HL-60 (cell line): ENCODE measurements around the gene MAP3K21.

Experiments used
- DNase-seq, 2 experiments: peaks; one replicate each; pipeline ENCODE4 v3.0.0-alpha.2; 2010 to 2020; ENCODE audit warnings: low read depth in 1 of 2, low spot score in 1 of 2
- H3K27ac ChIP-seq: fragments of 250-450 bp; sonication (Bioruptor Pico); replicated peaks from 2 replicates; pipeline ENCODE4 v1.5.1; 2020; ENCODE audit warnings: mild to moderate bottlenecking, moderate library complexity
- H3K27me3 ChIP-seq: fragments of 250-450 bp; sonication (Bioruptor Pico); 2 replicates; pipeline ENCODE4 v1.5.1; 2021; ENCODE audit warnings: mild to moderate bottlenecking, moderate library complexity; ENCODE audit not compliant: insufficient read depth, poor library complexity, severe bottlenecking
- H3K4me3 ChIP-seq: replicated peaks from 2 replicates; pipeline ENCODE4 v1.5.1; 2011; ENCODE audit warnings: mild to moderate bottlenecking, control low read depth, low read length; ENCODE audit not compliant: insufficient read depth
- CTCF ChIP-seq: IDR thresholded peaks from one replicate; pipeline ENCODE4 v1.5.1; 2011; ENCODE audit warnings: low read length, control low read depth, inconsistent platforms; ENCODE audit not compliant: insufficient read depth
- GABPA ChIP-seq: IDR thresholded peaks from 2 replicates; pipeline ENCODE4 v1.6.1; 2012; ENCODE audit warnings: low read depth
- POLR2AphosphoS5 ChIP-seq: IDR thresholded peaks from 2 replicates; pipeline ENCODE4 v1.6.1; 2012; ENCODE audit warnings: low read depth
- REST ChIP-seq: IDR thresholded peaks from 2 replicates; pipeline ENCODE4 v1.6.1; 2012; ENCODE audit warnings: low read depth; ENCODE audit not compliant: insufficient replicate concordance
- SPI1 ChIP-seq: IDR thresholded peaks from 2 replicates; pipeline ENCODE4 v1.6.1; 2012; ENCODE audit warnings: low read depth, mild to moderate bottlenecking, borderline replicate concordance

MAP3K21 gene

GRCh38 chr1:233412812-233413211 lies 85.3 kb downstream of the MAP3K21 start:
- no peaks in the 10 kb centered on the region for H3K27me3 ChIP-seq
- H3K4me3 ChIP-seq, result no peak overlapping the region
- DNase-seq, result no peak
- TF ChIP-seq POLR2AphosphoS5 (no peak), CTCF (no peak), GABPA (no peak), REST (no peak), SPI1 (no peak)
- H3K27ac ChIP-seq, result no peak overlapping the region

GRCh38 chr1:233421293-233421692 lies 93.8 kb downstream of the MAP3K21 start:
- H3K4me3 ChIP-seq, result no peak overlapping the region
- H3K27ac ChIP-seq, result no peak overlapping the region
- peaks cover 9% of the 10 kb centered on the region for H3K27me3 ChIP-seq
- TF ChIP-seq POLR2AphosphoS5 (no peak), GABPA (no peak), SPI1 (no peak), CTCF (no peak), REST (no peak)
- no peak for DNase-seq

GRCh38 chr1:233424779-233425178 lies 97.3 kb downstream of the MAP3K21 start:
- no peak for TF ChIP-seq REST
- Histone ChIP-seq H3K27me3 (peaks cover 13% of the 10 kb centered on the region), H3K4me3 (no peak overlapping the region), H3K27ac (no peak overlapping the region)
- no peak for DNase-seq

- Histone ChIP-seq H3K27ac (no peak overlapping the region), H3K27me3 (peaks cover 11% of the 10 kb centered on the region), H3K4me3 (no peak overlapping the region)
- no peak for DNase-seq
- TF ChIP-seq REST, result no peak
- no peak for TF ChIP-seq GABPA
- no peak for TF ChIP-seq POLR2AphosphoS5
- no peak for TF ChIP-seq CTCF
- no peak for TF ChIP-seq SPI1
Measured at GRCh38 chr1:233427907-233428306, 100.4 kb downstream of the MAP3K21 start.
